OCI-M2 (cell line): ENCODE data around the gene GLIS1.
"Not testable (repeated sequence)": the region's sequence is repeated elsewhere in the genome, so short reads cannot be mapped to it uniquely, and the experiment has no call there.

Experiments used
- DNase-seq: peaks from one replicate; lab custom pipeline; 2025; ENCODE audit not compliant: unreplicated experiment; lab: John Stamatoyannopoulos, UW

GLIS1 gene

DNA sequence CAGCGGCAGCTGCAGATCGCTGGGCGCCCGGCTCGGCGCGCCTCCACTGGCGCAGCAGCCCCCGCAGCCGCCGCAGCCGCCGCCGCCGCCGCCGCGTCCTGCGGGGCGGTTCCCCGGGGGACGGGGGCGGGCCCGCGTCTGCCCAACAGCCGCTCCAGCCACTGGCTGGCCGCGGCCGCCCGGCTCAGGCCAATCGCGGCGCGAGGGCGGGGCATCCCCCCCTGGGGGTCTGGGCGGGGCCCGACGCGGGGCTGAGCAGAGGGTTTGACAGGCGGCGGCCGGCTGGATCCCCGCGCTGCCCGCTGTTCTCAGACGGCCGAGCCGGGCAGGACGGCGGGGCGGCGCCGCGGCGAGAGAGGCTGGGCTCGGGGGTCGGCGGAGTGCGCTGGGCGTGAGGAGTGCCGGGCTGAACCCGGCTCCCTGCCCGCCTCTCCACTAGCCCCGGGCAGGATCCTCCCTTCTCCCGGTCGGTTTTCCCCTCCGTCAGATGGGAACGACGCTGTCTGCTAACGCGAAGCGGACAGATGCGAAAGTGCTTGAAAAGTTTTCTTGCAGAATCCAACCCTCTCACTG, at the start of gene GLIS1:
TSS of gene GLIS1 (minus strand) at position 56 of the 573 bp plus-strand sequence. CDS start 1,100 bp downstream, outside the sequence.
- peak; percentile 15 for DNase-seq

DNA sequence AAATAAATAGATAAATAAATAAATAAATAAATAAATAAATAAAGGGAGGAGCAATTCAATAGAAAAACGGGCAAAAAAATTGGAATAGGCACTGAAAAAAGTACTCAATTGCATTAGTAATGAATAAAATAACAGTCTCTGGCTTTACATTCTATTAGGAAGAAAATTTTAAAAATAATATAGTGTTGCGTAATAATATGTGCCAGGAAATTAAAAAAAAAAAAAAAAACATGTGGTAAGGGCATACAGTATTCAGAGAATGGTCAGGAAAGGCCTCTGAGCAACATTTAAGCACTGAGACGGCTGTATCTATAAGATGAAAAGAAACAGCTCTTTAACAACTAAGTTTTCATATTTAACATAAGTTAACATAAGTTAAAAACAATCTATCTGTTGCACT, 48.7 kb upstream of the GLIS1 start:
- no peak for DNase-seq

DNA sequence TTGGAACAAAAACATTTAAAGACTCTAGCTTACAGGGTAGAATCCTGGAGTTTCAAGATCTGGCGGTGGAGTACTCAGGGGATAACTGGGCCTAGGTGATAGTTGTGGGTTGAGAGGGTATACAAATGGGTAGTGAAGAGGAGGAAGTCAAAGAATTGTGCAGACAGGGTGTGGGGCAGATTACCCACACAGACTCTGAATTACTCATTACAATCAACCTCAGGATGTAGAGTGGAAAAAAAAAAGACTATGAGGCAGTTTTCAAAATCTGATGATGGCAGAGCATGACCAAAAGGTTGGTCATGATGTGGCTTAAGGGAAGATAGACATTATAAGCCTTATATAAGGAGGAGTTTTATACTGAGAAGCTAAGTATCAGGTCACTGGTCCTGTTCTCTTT, 44.1 kb upstream of the GLIS1 start:
- no peak for DNase-seq

DNA sequence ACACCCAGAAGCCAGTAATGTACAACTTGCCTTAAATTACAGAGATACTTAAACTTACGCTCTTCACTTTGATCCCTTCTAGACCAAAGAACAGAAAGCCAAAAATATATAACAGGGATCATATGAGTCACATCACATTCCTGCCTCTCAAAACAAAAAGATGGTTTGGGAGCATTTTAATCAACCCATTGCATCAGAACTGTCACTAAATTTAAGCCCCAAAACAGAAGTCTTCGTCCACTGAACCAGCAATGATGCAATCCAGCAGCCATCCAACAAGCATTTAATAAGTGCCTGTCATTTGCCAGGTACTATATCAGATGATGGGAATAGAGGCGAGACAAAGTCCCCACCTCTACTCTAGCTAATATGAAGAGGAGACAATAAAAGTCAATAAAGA, 42.7 kb upstream of the GLIS1 start:
- DNase-seq: no peak

DNA sequence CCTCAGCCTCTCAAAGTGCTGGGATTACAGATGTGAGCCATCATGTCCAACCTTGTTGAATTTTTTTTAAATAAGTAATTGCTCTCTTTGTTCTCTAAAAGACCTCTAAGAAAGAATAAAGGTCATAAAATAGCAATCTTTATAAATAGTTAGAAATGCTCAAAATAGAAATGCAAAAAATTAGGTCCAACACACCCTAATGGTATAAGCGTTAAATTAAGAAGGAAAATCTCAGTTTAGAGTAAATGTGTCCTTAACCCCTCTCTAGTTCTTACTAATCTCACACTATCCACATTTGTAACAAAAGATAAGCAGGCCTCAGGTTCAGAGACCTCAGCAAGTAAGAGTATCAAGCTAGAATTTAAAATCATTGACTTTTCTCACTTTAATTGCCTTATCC, 38.3 kb upstream of the GLIS1 start:
- DNase-seq: no peak

DNA sequence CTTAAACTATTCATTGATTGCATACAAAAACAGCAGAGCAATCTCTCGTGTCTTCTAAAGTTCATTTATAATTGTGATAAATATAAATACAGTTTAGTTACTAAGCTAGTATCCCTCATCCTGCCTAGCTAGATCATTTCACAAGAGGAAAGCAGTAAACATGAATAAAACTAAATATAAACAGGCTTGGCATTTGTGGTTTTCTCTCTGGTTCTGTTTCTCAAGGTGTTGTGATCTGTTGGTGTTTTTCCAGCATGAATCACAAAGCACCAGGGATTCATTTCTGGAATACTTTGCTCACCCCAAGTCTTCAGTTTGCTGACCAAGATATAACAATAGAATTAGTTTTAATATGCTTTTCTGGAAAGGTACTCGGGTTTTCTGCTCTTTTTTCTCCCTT, 32.7 kb upstream of the GLIS1 start:
- no peak for DNase-seq

DNA sequence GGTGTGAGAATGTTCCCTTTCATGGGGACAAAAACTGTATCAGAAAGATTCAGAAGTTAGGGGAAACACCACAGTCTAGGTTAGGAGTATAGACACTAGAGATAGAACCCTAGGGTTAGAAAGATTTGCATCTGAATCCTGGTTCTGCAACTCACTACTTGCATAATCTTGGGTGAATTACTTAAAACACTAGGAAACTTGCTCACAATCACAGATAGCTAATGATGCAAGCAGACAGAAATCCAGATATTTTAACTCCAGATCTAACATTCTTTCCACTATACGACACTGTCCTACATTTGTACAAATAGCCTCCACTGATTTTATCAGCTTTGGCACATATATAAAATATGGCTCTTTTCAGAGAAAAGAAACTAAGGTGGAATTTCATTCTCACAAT, 30.8 kb upstream of the GLIS1 start:
- DNase-seq: no peak

DNA sequence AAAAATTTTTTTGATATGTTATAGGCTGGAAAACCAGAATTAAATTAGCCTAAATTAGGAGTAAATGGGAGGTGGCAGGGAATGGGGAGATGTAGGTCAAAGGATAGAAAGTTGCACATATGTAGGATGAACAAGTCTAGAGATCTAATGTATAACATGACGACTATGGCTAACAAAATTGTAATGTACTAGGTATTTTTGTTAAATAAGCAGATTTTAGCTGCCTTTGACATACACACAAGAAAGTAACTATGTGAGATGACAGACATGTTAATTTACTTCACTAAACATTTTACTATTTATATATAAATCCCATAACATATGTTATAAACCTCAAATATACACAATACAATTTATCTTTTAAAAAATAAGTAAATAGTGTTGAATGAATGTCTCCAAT, 30.2 kb upstream of the GLIS1 start:
- DNase-seq: no peak

DNA sequence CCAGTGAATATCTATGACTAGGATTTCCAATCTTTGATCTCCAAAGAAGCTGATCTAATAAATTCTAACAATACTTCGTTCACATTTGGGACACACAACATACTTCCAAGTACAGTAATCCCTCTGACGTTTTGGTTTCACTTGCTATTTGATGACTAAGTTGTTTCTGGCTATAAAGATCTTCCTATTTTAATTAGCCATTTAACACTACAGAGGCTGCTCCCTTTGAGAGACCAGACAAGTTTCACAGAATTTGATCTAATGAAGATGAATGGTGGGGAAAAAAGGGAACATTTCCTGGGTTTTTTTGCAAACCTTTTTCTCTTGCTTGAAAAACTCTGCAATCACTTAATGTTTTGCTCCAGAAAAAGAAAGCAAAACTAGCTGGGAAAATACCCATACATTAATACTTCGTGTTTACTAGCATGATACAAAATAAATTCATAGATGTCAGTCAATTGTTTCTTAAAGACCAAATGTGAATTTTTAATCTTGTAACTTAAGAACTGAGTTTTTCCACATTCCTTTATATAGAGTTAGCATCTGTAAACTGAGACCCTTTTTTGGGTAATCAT, 28.0 kb upstream of the GLIS1 start:
- DNase-seq: no peak

DNA sequence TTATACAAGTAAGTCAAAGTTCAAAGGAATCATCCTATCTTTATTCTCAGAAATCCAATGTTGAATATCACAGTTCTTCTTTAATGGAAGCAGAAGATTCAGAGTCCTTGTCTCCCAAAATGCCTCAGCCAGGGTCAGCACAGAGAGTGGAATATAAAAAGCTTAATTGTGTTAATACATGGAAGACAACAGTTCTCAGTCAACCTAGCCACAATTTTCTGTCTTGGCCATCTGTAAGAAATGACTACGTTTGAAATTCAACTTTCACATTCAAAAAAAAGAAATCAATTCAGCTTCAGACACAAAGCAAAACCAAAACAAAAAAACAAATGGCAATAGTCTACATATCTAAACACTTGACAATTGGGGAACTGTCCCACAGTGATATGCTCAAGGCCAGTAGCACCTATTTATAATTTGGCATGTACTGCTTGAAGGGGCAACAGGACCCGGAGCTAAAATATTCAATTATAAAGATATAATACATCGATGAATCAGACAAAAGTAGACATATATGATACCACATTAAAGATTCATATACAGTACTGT, 27.3 kb upstream of the GLIS1 start:
- no peak for DNase-seq

DNA sequence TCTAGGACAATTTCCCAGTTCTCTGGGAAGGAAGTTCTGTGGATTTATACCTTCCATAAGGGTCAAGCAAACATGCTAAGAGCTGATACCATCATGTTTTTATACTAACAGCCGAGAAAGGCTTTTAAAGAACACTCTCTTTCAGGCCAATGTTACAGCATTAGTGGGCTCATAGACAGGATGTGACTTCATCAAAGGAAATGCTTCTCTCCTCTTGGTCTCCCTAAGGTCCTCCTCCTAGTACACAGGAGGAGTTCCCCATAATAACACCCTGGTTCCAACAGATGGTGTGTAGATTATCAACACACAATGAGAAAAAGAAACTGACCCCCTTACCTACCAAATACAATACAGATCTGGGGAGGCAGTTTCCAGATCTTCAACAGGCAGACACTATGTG, 26.7 kb upstream of the GLIS1 start:
- no peak for DNase-seq

DNA sequence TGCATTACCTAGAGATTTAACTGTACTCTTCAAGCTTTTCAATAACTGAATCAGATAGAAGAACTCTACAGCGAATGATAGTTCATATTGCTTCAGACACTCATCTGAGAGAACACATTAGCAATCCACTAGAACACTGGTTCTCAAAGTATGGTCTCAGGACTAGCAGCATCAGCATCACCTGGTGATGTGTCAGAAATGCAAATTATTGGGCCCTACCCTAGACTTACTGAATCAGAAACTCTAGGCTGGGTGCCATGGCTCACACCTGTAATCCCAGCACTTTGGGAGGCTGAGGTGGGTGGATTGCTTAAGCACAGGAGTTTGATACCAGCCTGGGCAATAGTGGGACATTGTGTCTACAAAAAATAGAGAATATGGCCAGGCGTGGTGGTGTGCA, 24.9 kb upstream of the GLIS1 start:
- DNase-seq: no peak

DNA sequence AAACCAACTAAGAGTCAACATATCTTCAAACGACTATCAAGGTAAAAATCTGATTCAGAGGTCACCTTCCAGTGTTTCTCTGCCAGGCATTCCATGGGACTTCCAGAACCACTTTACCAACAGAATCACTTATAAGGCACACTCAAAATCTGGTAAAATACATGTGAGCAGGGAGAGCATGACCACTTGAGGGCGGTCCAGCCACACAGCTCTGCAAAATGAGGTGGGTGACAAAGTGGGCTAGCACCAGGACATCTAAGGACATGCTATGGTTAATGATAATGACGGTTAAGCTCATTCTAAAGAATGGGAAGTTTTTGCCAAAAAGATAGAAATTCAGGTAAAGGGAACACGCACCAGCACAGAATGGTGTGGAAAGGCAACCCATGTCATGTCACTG, 24.5 kb upstream of the GLIS1 start:
- no peak for DNase-seq

DNA sequence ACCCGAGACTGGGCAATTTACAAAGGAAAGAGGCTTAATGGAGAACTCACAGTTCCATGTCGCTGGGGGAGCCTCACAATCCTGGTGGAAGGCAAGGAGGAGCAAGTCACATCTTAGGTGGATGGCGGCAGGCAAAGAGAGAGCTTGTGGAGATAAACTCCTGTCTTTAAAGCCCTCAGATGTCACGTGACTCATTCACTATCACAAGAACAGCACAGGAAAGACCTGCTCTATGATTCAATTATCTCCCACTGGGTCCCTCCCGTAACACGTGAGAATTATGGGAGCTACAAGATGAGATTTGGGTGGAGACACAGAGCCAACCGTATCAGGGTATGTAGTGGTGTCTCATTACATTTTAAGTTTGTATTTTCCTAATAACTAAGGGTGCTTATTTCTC, 21.5 kb upstream of the GLIS1 start:
- DNase-seq: not testable (repeated sequence)

DNA sequence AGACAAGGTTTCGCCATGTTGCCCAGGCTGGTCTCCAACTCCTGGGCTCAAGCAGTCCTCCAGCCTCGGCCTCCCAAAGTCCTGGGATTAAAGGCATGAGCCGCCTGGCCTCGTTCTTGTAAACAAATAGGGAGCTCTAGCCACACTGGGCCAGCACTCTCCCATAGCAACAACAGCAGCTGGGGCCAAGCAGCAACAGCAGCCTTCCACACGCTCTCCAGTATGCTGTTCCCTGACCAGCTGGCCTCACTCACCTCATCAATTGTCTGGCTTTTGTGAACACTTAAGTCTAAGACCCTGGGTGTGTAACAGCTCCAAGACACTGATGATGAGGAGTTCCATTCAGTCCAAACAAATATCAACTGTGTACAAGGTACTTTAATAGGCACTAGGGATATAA, 16.9 kb upstream of the GLIS1 start:
- no peak for DNase-seq

DNA sequence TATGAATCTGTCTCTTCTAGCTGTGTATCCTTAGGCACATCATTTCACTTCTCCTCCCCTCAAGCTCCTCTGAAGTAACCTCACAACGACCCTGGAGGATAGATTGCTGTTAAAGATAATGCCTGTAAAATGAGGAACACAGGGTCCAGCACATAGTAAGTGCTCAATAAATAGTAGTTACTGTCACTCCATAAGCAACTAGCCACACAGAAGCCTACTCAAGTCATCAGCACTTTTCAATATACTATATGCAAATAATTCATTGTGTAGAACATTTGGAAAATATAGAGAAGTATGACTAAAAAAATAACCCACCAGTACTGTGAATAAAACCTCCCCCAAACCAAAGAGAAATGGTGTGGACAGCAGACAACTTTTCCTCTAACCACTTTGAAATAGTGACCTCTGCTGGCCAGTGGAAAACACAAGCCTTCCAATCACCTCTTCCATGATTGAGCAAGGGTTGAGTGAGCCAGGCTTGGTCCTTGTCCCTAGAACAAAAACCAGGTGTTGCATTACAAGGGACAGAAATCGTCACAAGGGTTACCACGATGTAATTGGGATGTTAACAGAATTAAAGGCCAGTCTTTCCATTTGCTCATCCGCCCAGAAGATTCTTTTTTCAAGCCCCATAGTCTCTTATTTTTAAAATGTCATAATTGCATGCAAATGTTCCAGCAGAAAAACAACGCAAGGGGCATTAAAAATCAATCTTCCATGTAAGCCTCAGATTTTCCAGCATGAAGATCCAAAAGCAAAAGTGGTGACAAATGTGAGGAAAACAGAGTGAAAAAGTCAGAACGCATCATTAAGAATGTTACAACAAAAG, 15.7 kb upstream of the GLIS1 start:
- DNase-seq: no peak

DNA sequence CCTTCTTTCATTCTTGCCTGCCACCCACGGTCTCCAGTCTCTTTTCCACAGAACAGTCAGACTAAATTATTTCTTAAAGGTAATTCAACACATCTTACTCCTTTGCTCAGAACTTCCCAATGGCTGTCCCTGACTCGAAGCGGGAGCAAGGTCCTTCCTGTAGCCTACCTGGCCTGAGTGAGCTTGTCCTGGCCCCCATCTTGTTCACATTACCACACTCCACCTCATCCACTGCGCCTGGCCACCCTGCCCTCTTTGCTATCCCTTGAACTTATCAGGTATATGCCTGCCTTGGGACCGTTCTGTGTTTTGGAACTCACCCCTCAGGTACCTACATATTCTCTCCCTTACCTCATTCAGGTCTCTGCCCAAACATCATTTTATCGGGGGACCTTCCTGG, 13.3 kb upstream of the GLIS1 start:
- DNase-seq: no peak

DNA sequence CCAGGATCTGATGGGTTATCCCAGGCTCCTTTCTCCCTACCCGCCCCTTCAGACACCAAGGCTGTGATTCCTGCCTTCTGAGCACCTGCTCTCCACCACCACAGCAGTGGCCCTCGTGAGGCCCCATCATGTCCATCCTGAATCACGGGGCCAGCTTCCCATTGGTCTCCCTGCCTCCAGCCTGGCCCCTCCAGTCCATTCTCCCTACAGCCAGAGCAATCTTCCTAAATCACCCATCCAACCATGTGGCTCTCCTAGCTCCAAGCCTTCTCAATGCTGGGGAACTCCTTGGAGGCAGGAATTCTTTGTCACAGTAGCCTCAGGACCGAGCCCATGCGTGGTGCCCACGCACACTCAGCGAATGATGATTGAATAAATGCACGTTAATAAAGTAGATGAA, 8.9 kb upstream of the GLIS1 start:
- no peak for DNase-seq

DNA sequence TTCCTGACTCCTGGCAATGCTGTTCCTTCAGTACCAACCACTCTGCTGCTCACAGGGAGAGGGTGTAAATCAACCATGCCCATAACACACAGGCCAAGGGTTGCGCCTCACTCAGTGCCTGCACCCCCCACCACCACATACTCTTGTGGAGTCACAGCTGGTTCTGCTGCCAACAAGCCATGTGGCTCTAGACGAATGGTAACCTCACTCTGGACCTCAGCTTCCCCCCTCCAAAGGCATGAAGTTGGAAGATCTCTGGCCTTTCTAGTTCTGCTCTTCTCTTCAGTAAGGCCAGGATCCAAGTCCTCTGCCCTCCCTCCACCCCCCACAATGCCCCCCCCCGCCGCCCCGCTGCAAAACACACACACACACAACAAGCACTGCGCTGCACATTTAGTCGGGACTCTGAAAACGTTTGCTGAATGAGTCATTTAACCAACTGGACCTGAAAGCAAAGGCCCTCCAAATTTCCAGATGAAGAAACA, 1.7 kb upstream of the GLIS1 start:
- DNase-seq: no peak

DNA sequence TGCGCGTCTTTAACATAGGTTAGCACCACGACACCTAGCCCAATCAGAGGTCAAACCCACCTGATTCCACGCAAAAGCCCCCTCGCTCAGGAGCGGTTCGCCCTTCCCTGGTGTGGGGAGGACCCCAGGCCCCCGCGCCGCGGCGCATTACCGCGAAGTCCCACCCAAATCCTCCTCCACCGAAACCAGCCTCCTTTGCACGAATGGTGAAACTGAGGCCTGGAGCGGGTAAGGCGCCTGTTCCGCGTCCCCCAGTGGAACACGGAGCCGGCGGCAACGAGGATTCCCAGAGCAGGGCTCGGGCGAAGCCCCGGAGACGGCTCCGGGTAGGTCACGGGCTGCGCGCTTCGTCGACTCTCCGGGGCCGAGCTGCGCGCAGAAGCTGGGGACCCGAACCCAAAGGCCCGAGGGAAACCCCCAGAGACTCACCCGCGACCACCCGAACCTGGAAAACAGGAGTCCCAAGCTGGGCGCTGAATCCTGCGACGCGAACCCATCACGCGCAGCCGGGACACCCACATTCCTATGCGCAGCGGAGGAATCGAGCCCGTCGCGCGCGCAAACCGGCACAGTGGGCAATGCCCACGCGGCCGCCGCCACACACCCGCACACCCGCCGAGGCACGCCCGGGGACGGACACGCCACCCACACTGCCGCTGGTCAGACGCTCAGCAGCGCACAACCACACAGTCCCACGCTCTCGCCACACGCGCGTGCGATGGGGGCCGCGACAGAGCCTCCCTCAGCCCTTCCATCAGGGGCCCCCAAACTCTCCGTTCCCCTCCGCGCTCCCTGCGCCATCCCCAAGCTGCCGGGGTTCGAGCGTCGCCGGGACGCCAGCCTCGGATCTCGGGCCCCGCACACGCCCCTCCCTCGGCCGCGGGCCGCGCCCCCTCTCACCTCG, 507 bp downstream of the GLIS1 start:
- DNase-seq: no peak

DNA sequence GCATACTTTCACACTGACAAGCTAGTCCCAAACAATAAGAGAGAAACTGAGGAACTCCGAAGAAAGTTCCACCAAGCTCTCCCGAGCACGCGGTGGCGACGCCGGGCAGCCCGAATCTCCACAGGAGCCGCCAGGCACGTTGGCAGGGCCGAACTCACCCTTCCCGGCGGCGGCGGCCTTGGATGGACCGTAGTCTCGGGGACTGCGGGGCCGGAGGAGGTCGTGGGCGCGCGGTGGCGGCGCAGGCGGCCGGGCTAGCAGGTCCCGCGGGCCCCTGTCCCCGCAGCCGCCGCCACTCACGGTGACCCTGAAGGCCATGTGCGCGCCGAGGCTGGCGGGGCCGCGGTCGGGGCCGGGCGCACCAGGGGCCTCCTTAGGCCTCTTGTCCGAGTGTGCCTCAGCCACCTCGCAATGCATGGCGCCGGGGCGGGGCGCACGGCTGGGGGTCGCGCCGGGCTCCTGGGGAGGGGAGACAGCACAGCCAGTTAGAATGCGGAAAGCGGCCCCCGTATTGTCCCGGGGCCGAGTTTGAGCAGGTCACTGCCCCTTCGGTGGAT, 1.2 kb downstream of the GLIS1 start:
- no peak for DNase-seq
